Retina (tissue), 1 donor: Measurements from ENCODE around the gene UTP3.
"Not testable (repeated sequence)": the region's sequence is repeated elsewhere in the genome, so short reads cannot be mapped to it uniquely, and the experiment has no call there.

Experiments
- DNase-seq: peaks from one replicate; pipeline ENCODE4 v3.0.0-alpha.2; 2016

UTP3 gene, protein sequence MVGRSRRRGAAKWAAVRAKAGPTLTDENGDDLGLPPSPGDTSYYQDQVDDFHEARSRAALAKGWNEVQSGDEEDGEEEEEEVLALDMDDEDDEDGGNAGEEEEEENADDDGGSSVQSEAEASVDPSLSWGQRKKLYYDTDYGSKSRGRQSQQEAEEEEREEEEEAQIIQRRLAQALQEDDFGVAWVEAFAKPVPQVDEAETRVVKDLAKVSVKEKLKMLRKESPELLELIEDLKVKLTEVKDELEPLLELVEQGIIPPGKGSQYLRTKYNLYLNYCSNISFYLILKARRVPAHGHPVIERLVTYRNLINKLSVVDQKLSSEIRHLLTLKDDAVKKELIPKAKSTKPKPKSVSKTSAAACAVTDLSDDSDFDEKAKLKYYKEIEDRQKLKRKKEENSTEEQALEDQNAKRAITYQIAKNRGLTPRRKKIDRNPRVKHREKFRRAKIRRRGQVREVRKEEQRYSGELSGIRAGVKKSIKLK

DNA sequence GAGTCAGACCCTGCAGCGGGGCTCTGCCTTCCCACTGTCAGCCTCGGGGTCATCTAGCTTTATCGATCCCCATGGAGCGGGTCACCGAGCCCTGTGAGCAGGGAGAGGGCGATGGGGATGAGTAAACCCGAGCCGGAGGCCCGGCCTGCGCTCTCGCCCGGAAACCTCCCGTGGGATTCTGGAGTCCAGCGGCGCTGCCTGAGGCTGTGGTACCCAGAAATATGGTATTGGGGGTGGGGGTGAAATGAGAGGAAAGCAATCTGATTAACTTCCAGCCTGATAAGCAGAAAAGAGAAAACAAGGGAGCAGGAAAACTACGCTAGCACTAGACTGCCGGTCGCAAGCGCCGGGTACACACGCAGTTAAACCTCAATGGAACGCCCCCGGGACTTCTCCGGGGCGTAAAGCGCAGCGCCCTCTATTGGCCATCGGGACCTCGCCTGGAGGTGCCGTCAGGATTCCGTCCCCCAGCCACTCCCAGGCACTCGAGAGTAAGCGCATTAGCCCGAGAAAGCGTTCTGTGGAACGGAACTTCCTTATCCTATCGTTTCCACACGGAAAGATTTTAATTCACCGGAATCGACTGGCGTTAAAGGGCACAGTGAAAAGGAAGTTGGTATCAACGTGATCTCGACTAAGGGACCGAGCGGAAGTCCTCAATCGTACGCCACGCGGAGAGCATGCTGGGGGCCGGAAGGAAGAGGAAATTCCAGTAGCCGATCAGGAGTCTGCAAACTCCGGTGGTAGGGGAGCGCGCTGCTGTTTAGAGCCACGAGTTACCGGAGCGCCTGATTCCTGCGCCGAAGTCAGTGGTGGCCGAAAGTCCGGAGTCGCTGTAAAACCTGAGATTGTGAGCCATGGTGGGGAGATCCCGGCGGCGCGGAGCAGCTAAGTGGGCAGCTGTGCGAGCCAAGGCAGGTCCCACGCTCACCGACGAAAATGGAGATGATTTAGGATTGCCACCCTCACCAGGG is at the start of gene UTP3:
TSS of gene UTP3 (plus strand) at position 712 of the 974 bp plus-strand sequence. CDS start at position 858, 146 bp downstream.
- DNase-seq = peak; percentile 99

DNA sequence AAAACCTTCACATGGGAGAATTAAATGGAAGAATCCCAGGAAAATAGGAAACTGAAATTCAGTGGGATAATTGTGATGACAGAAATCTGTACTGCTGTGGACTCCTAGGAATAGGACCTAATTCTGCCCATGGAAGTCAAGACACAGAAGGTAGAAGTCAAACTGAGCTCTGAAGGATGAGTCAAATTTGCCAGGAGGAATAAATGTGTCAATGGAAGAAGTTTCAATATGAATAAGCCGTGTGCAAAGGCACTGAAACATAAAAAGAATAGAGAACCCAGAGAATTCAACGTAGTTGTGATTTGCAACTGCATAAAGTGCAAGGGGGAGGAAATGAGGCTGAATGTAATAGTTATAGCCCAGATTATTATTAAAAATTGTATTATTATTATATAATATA is 48.1 kb upstream of the UTP3 start:
- DNase-seq = no peak

DNA sequence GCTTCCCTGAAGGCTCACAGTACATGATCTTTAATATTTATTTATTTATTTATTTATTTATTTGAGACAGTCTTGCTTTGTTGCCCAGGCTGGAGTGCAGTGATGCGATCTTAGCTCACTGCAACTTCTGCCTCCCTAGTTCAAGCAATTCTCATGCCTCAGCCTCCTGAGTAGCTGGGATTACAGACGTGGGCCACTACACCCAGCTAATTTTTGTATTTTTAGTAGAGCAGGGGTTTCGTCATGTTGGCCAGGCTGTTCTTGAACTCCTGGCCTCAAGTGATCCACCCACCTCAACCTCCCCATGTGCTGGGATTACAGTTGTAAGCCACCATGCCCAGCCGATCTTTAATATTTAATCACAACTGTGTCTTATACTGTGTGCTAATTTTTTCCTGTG is 37.6 kb upstream of the UTP3 start:
- DNase-seq = not testable (repeated sequence)

DNA sequence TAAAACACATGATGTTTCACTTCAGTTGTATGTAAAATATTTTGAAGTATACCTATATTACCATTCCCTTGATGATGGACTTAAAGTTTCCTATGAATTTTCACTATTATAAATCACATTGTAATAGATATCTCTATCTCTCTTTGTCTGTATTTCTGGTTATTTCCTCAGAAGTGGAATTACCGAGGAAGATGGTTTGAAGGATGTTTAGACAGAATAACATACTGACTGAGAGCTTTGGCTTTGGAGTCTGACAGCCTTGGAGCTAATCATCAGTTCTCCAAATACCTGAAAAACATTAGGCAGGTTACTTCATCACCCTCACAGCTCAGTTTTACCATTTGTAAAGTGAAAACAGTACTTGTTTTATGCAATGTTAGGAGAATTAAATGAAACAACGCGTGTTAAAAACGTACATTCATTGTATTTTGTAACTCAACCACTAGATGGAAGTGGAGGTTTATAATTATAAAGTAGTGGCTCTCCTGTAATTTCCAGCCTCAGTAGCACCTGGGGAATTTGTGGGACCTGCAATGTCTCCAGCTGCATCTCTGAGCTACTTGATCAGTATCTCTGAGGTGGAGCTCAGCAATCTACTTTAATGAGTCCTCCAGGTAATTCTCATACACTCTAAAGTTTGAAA is 36.3 kb upstream of the UTP3 start:
- peak; percentile 19 for DNase-seq

DNA sequence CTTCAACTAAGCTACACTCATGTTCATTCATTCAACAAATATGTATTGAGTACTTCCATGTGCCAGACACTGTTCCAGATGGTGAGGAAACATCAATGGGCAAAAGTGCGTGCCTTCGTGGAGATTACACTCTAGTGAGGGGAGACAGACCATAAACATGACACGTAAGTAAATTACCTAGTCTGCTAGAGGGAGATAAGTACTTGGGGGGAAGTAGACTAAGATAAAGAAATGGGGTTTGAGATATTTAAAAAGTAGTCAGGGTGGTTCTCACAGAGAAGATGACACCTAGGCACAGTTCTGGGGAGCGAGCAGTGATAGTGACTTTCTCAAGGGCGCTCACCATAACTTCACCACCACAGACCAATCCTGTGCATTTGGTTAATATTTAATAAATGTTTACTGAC is 33.7 kb upstream of the UTP3 start:
- DNase-seq = no peak

DNA sequence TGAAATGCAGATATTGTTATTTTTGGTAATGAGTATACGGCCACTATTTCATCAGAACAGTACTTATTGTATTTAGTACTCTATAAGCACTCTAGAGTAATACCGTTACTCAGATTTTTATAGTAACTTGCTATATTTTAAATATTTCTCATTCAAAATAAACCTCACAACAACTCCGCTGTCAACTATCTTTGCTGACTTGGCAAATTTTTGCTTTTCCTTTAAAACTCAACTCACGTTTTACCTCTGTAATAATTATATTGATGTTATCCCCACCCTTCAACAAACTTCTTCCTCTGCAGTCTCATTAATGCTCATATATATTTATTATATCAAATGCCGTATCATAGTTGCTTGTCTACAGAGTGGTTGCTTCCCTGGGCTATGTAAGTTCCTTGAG is 31.0 kb upstream of the UTP3 start:
- DNase-seq = no peak

DNA sequence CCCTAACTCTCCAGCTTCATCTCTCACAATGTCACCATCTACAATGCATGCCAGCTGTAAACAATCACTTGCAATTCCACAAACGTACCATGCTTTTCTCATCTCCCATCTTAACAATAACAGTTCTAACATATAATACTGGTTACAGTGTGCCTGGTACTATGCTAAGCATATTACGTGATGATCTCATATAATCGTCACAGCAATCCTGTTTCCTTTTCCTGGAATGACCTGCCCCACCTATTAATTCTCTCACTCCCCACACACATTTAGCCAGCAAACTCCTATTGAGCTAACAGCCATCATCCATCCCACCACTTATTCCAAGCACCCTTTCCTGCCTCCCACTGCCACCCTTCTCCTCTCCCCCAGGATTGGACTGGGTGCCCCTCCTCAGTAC is 29.9 kb upstream of the UTP3 start:
- DNase-seq = no peak

DNA sequence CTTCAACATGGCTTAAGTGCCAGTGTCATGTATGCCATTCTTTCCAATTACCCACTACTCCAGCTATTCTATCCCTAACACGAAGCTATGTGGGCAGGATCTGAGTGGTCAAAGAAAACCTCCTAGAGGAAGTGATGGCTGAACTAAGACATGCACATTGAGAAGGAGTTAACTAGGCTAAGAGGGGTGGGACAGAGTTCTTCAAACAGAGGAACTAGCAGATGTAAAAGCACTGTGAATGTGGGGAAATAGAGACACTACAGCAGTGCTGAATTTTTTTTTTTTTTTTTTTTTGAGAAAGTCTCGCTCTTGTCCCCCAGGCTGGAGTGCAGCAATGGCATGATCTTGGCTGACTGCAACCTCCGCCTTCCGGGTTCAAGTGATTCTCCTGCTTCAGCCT is 28.2 kb upstream of the UTP3 start:
- DNase-seq = no peak

DNA sequence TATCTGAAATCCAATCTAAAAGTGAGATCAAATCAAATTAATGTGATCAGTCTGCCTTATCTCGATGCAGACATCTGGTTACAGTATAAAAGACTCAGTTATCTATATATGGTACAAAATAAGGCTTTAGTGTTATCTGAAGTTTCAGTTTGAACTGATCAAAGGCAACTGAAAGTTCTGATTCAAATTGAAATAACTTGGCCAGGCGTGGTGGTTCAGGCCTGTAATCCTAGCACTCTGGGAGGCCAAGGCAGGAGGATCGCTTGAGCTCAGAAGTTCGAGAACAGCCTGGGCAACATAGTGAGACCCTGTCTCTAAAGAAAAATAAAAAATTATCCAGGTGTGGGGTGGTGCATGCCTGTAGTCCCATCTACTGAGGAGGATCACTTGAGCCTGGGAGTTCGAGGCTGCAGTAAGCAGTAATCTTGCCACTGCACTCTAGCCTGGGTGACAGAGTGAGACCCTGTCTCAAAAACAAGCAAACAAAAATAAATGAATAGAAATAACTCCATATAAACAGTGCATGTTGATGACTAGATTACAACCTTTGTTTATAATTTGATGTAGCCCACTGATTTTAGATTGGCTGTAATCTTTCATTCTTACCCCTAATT is 26.9 kb upstream of the UTP3 start:
- DNase-seq = not testable (repeated sequence)

DNA sequence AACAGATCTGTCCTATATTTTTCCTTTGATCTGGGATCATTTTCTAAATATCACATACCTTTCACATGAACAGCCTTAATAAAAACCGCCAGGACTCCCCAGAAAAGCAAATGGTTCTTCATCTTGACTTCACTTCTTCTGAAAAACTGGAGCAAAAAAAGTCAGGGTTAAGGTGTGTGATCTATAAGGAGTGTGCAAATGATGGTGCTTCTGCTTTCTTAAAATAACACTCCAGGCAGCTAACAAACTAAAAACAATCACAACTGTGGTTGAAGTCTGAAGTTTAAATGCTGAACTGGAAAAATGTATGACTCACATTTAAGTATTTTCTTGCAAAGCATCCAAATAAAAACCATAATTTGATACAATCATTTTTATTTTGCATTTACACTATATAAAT is 22.0 kb upstream of the UTP3 start, which contains the start of gene JCHAIN:
TSS of gene JCHAIN (minus strand) at position 140 of the 400 bp plus-strand sequence. CDS start at position 122, 18 bp downstream.
- no peak for DNase-seq

DNA sequence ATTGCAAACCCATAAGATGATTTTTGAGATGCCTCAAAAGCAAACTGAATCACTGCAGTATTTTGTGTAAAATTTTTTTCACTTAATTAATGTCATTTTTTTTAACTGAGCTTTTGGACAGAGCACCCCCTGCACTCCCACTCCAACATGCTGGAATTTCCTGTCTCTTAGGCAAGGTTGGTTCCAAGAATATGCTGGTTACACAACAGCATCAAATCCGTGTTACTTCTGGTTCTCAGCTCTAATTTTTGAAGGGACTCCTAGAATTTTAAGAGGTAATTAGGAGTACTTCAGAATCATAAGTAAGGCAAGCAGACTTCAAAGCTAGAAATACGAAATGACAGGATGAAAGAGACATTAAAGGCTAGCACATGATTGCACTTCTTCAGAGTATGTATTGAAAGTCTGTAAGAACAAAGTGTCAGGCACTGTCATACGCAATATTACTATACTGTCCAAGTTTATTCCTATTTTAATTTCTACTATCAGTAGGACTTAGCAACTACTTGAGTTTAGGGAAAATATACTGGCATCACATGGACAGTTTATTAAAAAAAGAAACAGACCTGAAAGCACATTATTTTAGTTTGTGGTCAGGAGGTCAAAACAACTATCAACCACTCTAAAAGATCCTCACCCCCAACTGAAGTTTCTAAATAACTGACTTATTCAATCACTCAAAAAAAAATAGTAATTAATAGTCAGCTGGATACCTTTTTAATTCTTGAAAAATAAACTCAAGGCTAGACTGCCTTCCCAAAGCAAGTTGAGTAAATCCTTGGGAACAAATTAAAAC is 20.4 kb upstream of the UTP3 start:
- DNase-seq = no peak

DNA sequence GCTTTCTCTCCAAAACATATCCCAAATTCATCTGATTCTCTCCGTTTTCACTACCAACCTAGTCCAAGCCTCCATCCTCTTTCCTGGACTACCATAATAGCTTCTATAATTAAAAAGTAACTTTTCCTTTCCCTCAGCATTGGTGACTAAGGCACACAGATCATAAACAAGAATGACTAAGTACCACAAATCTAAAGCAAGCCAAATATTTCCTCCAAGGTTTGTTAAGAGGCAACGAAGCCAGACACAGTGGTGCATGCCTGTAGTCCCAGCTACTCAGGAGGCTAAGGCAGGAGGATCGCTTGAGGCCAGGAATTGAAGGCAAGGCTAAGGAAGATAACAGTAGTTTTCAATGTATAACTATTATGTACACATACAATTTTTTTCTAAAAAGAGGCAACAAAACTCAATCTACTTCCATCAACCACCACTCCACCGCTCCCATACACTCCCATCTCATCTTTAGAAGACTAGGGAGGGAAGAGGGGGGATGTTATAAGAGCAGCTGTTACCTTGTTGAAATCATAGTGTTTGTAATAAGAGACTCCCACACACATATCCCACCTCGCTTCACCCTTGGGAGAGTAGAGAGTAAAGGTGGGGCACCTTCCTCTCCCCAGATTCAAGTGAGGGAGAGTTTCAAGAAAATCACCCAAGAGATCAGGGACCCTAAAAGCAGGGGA is 17.9 kb upstream of the UTP3 start:
- no peak for DNase-seq

DNA sequence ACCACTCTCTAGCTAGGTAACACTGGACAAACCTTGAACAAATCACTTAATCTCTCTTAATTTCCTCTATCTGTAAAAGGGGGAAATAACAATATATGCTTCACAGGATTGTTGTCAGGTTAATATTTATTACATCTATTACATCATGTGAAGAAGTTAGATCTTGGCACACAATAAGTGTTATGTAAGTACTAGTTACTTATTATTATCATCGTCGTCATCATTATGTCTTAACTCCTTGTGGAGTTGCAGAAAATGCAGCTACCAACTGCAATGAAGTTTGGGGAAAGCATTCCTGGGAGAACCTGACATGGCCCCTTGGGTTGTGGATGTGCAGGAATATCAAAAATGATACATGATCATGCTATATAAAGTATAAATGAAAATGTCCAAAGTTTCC is 17.2 kb upstream of the UTP3 start:
- no peak for DNase-seq

DNA sequence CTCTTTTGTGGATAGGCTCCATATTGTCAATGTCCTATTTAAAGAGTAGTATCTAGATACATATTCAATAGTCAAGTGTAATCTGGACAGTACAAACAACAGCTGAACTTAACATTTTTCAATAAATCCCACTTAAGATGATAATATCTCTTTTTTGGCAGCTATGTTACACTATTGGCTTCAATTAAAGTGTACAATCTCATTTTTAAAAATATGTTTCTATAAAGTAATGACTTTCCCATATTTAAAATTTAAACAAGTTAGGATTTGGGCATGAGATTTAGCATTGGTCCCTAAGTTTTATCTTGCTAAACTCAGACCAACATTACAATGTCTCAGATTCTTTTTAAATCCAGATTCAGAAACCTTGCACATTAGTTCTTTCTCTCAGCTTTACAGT is 14.1 kb upstream of the UTP3 start:
- no peak for DNase-seq

DNA sequence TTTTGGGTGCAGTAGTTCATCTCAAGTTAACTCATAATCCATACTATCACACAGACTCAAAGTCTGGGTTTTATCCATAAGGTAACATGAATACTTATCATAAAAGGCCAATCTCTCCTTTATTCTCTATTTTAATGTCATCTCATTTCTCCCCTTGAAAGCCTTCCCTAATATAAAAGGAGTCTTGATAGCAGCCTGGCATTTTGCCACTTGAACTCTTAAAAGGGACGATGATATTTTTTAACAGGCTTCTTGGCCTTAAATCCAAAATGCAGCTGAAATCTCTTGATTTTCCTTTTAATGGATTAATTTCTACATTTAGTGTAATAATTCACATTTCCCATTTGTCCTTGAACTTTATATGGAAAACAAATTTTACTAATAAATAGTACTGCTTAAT is 13.6 kb upstream of the UTP3 start:
- DNase-seq = no peak

DNA sequence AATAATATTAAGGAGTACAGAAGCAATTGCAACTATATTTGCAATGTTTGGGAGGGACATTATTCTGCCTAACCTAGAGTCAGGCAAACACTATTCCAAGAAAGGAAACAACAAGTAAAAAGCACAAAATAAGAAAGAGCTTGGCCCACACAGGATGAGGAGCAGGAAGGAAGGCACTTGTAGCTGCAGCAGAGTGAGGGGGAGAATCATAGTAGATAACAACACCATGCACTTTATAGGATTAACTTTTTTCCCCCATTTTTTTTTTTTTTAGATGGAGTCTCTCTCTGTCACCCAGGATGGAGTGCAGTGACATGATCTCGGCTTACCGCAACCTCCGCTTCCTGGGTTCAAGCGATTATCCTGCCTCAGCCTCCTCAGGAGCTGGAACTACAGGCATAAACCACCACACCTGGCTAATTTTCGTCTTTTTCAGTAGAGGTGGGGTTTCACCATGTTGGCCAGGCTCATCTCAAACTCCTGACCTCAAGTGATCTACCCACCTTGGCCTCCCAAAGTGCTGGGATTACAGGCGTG is 11.7 kb upstream of the UTP3 start:
- DNase-seq = no peak

DNA sequence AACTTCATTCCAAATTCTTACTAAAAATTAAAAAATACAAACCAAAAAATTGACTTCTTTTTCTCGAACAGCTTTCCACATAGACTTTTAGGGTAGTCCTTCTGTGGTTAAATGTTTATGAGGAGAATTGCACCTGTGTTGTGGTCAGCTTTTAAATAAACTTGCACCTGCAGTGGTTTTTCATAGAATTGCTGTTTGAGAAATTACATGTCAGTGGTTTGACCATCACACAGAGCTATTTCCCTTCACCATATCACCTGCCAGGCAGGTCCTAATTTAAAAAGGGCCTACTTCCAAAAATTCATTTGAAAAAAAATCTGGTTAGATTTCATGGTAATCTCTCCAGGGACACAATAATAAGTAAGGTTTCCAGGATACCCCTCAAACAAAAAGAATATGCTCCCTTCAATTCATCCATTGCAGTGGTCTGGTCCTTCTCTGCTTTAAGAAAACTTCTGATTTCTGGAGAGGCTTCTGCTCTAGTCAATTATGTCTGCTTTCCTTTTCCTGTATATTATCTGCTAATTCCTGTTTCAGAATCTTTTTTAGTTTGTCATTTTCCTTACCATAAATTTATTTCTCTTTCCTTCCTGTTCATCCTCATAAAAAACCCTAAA is 9.8 kb upstream of the UTP3 start:
- no peak for DNase-seq

DNA sequence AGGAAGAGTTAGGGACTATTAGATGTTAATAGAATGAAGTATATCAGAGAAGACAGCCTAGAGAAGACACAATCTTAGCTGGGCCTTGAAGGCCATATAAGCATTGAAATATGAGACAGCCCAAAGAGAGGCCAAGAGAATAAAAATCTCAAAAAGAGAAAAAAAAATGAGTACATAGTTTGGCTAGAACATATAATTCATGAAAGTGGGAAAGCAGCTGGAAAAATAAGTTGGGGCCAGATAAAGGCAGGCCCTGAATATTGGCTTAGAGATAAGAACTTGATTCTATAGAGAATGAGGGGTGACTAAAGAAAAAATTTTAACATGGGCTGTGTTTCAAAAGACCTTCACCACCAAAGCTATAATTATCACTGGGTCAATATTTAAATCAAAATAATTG is 7.4 kb upstream of the UTP3 start:
- DNase-seq = no peak

DNA sequence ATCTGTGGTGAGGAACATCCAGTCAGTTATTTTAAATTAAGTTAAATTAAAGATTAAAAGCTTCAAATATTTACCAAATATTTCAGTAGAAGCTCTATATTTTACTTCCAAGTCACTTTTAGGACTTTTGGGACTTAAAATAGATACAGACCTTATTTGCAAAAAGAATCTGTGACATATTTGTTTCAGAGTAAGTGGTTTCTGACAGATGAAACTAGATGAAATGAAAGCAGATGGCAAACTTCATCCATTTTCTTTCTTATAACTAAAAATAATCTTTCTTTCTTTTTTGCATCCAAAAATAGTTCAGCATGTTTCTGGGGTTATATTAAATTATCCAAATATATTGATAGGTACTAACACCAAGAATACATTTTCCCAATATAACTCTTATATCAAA is 6.6 kb upstream of the UTP3 start:
- no peak for DNase-seq

DNA sequence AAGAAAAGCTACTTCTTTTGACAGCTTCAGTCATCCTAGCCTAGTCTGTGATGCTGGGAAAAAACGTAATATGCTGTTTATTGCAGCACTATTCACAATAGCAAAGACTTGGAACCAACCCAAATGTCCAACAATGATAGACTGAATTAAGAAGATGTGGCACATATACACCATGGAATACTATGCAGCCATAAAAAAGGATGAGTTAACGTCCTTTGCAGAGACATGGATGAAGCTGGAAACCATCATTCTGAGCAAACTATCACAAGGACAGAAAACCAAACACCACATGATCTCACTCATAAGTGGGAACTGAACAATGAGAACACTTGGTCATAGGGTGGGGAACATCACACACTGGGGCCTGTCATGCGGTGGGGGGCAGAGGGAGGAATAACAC is 6.2 kb upstream of the UTP3 start:
- DNase-seq = not testable (repeated sequence)
